AG10803 (cell line): ENCODE measurements around the gene CENPH.

ENCODE experiments used
- DNase-seq: peaks from one replicate; pipeline ENCODE4 v3.0.0; 2010; ENCODE audit warnings: low read depth
- H3K4me3 ChIP-seq: 2 replicates; pipeline ENCODE4 v1.5.1; 2011; ENCODE audit warnings: mild to moderate bottlenecking, low read length, control low read depth
- TF ChIP-seq, protein P1 (sequence below): conservative IDR thresholded peaks from 2 replicates; pipeline ENCODE4 v1.5.1; 2011; ENCODE audit warnings: mild to moderate bottlenecking, low read length, control low read depth, inconsistent platforms

CENPH gene

DNA sequence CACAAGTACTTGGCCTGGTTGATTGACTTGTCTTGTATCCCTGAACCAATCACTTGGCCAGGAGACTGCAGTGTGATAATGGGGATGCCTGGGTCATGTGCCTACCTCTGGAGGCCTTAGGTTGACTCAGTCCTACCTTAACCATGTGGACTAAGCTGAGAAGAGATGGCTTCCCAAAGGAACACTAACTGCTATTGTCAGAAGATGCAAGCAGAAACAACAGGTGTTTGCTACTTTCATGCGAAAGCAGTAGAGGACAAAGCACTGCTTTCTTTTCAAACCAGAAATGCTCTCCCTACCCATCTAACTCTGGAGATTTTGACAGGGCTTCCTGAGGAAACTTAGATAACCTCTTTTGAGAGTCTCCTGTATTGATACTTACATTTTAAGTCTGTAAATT, 68.2 kb downstream of the CENPH start:
- H3K4me3 ChIP-seq: no peak overlapping the region
- TF ChIP-seq, protein P1, sequence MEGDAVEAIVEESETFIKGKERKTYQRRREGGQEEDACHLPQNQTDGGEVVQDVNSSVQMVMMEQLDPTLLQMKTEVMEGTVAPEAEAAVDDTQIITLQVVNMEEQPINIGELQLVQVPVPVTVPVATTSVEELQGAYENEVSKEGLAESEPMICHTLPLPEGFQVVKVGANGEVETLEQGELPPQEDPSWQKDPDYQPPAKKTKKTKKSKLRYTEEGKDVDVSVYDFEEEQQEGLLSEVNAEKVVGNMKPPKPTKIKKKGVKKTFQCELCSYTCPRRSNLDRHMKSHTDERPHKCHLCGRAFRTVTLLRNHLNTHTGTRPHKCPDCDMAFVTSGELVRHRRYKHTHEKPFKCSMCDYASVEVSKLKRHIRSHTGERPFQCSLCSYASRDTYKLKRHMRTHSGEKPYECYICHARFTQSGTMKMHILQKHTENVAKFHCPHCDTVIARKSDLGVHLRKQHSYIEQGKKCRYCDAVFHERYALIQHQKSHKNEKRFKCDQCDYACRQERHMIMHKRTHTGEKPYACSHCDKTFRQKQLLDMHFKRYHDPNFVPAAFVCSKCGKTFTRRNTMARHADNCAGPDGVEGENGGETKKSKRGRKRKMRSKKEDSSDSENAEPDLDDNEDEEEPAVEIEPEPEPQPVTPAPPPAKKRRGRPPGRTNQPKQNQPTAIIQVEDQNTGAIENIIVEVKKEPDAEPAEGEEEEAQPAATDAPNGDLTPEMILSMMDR: no peak
- DNase-seq: no peak
